ENCODE data around the gene RGS10.
"Not testable (repeated sequence)": the region's sequence is repeated elsewhere in the genome, so short reads cannot be mapped to it uniquely, and the experiment has no call there.

RGS10 gene

DNA sequence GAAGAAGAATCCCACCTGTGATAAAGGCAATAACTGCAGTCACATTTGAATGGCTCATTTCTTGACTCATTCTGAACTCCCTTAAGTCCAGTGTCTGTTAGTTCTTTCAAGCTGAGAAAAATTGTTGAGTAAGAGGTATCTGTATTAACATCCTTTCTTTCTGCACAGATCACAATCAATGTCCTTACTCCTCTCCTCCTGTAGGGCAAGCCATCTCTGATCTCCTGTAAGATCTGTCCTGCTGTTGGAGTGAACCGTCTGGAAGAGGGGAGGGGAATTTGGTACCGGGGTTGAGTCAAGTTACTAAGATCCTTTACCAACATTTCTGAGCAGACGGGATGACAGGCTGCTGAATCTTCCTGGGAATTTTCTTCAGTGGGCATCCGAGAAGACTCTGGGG lies 19.6 kb upstream of the RGS10 start:
- no peaks in the 10 kb centered on the region for H3F3A ChIP-seq (ENCODE audit: insufficient read depth)
- H3K4me2 ChIP-seq (ENCODE audit: low read depth, low read length, poor library complexity, severe bottlenecking), result no peak overlapping the region
- no peaks in the 10 kb centered on the region for H3K27me3 ChIP-seq (ENCODE audit: low read length)
- H3K27ac ChIP-seq (ENCODE audit: low read depth, low read length), result no peak overlapping the region
- no peaks in the 10 kb centered on the region for H3K79me2 ChIP-seq (ENCODE audit: insufficient read depth, low read length)
- no peak overlapping the region for H3K4me3 ChIP-seq (ENCODE audit: insufficient read depth, low read length, poor library complexity, severe bottlenecking)
- H3K9ac ChIP-seq (ENCODE audit: low read length), result no peak overlapping the region
- H3K36me3 ChIP-seq (ENCODE audit: low read length), result no peaks in the 10 kb centered on the region
- no peaks in the 10 kb centered on the region for H3K9me3 ChIP-seq (ENCODE audit: insufficient read depth, low read length)
- no peak for TF ChIP-seq EZH2phosphoT487 (conservative IDR thresholded peaks at IDR 0.05; ENCODE audit: low read length)
- H3K9me2 ChIP-seq (replicated peaks; ENCODE audit: insufficient read depth, low read length), result no peaks in the 10 kb centered on the region
- H4K20me1 ChIP-seq (ENCODE audit: low read depth, low read length), result no peaks in the 10 kb centered on the region
- H2AFZ ChIP-seq (ENCODE audit: low read depth, low read length, severe bottlenecking), result no peak overlapping the region

DNA sequence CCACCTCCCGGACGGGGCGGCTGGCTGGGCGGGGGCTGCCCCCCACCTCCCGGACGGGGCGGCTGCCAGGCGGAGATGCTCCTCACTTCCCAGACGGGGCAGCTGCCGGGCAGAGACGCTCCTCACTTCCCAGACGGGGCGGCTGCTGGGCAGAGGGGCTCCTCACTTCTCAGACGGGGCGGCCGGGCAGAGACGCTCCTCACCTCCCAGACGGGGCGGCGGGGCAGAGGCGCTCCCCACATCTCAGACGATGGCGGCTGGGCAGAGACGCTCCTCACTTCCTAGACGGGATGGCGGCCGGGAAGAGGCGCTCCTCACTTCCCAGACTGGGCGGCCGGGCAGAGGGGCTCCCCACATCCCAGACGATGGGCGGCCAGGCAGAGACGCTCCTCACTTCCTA lies 17.0 kb upstream of the RGS10 start:
- not testable (repeated sequence) for H3K9me3 ChIP-seq (ENCODE audit: insufficient read depth, low read length); H3K4me2 ChIP-seq (ENCODE audit: low read depth, low read length, poor library complexity, severe bottlenecking); H3F3A ChIP-seq (ENCODE audit: insufficient read depth); H3K79me2 ChIP-seq (ENCODE audit: insufficient read depth, low read length); H3K9ac ChIP-seq (ENCODE audit: low read length); H3K9me2 ChIP-seq (replicated peaks; ENCODE audit: insufficient read depth, low read length); H3K36me3 ChIP-seq (ENCODE audit: low read length); H4K20me1 ChIP-seq (ENCODE audit: low read depth, low read length); H3K27me3 ChIP-seq (ENCODE audit: low read length); H3K4me3 ChIP-seq (ENCODE audit: insufficient read depth, low read length, poor library complexity, severe bottlenecking); H3K27ac ChIP-seq (ENCODE audit: low read depth, low read length); H2AFZ ChIP-seq (ENCODE audit: low read depth, low read length, severe bottlenecking)

DNA sequence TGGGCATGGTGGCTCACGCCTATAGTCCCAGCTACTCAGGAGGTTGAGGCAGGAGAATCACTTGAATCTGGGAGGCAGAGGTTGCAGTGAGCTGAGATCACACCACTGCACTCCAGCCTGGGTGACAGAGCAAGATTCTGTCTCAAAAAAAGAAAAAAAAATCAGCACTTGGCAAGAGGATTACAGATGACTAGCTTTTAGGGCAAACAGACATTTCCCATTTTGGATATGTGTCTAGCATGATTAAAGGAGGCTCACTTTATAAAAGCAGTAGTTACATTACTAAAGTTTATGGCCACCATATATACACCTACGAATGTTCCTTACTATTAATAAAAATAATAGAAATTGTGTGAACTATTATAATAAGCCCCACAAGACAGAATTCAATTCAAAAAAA lies 13.6 kb upstream of the RGS10 start:
- H3K9me3 ChIP-seq (ENCODE audit: insufficient read depth, low read length); H2AFZ ChIP-seq (ENCODE audit: low read depth, low read length, severe bottlenecking); H3K4me3 ChIP-seq (ENCODE audit: insufficient read depth, low read length, poor library complexity, severe bottlenecking); H3K36me3 ChIP-seq (ENCODE audit: low read length); H4K20me1 ChIP-seq (ENCODE audit: low read depth, low read length); H3K79me2 ChIP-seq (ENCODE audit: insufficient read depth, low read length); H3K9ac ChIP-seq (ENCODE audit: low read length); H3F3A ChIP-seq (ENCODE audit: insufficient read depth); H3K27me3 ChIP-seq (ENCODE audit: low read length); H3K27ac ChIP-seq (ENCODE audit: low read depth, low read length); H3K9me2 ChIP-seq (replicated peaks; ENCODE audit: insufficient read depth, low read length); H3K4me2 ChIP-seq (ENCODE audit: low read depth, low read length, poor library complexity, severe bottlenecking): not testable (repeated sequence)

DNA sequence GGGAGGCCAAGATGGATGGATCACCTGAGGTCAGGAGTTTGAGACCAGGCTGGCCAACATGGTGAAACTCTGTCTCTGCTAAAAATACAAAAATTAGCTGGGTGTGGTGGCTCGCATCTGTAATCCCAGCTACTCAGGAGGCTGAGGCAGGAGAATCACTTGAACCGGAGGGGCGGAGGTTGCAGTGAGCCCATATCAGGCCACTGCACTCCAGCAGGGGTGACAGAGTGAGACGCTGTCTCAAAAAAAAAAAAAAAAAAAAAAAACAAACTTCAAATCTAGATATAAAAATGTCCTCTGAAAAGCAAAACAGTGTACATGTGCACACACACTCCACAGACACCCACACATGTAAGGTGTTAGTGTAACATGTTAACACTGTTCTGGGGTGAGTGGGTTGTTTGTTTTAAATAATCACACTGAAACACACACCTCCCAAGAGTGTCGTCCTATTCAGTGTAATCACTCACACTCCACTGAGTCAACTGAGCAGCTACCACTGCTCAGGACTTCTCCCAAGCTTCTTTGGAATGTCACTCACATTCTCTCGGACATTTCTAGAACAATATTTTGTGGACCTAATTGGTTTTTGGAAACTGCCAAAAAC lies 12.8 kb upstream of the RGS10 start:
- no peaks in the 10 kb centered on the region for H3K36me3 ChIP-seq (ENCODE audit: low read length)
- H3K9ac ChIP-seq (ENCODE audit: low read length), result no peak overlapping the region
- no peak overlapping the region for H3K27ac ChIP-seq (ENCODE audit: low read depth, low read length)
- H3K79me2 ChIP-seq (ENCODE audit: insufficient read depth, low read length), result no peaks in the 10 kb centered on the region
- no peak overlapping the region for H2AFZ ChIP-seq (ENCODE audit: low read depth, low read length, severe bottlenecking)
- H3K9me2 ChIP-seq (replicated peaks; ENCODE audit: insufficient read depth, low read length), result no peaks in the 10 kb centered on the region
- no peaks in the 10 kb centered on the region for H4K20me1 ChIP-seq (ENCODE audit: low read depth, low read length)
- TF ChIP-seq, protein P1, sequence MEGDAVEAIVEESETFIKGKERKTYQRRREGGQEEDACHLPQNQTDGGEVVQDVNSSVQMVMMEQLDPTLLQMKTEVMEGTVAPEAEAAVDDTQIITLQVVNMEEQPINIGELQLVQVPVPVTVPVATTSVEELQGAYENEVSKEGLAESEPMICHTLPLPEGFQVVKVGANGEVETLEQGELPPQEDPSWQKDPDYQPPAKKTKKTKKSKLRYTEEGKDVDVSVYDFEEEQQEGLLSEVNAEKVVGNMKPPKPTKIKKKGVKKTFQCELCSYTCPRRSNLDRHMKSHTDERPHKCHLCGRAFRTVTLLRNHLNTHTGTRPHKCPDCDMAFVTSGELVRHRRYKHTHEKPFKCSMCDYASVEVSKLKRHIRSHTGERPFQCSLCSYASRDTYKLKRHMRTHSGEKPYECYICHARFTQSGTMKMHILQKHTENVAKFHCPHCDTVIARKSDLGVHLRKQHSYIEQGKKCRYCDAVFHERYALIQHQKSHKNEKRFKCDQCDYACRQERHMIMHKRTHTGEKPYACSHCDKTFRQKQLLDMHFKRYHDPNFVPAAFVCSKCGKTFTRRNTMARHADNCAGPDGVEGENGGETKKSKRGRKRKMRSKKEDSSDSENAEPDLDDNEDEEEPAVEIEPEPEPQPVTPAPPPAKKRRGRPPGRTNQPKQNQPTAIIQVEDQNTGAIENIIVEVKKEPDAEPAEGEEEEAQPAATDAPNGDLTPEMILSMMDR (IDR thresholded peaks at IDR 0.05; ENCODE audit: insufficient read depth, low read length, poor library complexity, severe bottlenecking), result no peak
- TF ChIP-seq EZH2phosphoT487 (conservative IDR thresholded peaks at IDR 0.05; ENCODE audit: low read length), result no peak
- no peaks in the 10 kb centered on the region for H3K27me3 ChIP-seq (ENCODE audit: low read length)
- no peaks in the 10 kb centered on the region for H3K9me3 ChIP-seq (ENCODE audit: insufficient read depth, low read length)
- H3F3A ChIP-seq (ENCODE audit: insufficient read depth), result no peaks in the 10 kb centered on the region
- no peak overlapping the region for H3K4me3 ChIP-seq (ENCODE audit: insufficient read depth, low read length, poor library complexity, severe bottlenecking)
- no peak overlapping the region for H3K4me2 ChIP-seq (ENCODE audit: low read depth, low read length, poor library complexity, severe bottlenecking)

DNA sequence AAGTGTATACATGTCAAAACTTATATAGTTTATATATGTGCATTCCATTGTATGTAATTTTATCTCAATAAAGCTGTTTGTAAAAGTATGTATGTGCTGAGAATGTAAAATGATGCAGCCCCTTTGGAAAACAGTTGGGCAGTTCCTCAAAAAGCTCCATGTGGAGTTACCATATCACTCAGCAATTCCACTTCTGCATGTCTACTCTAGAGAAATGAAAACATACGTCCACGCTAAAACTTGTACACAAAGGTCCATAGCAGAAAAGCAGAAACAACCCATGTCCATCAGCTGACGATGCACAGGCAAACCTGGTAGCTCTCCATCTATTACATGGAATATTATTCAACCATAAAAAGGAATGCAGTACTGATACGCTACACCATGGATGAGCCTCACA lies 8.3 kb upstream of the RGS10 start:
- no peaks in the 10 kb centered on the region for H3K79me2 ChIP-seq (ENCODE audit: insufficient read depth, low read length)
- TF ChIP-seq, protein P1 (IDR thresholded peaks at IDR 0.05; ENCODE audit: insufficient read depth, low read length, poor library complexity, severe bottlenecking), result no peak
- TF ChIP-seq EZH2phosphoT487 (conservative IDR thresholded peaks at IDR 0.05; ENCODE audit: low read length), result no peak
- H4K20me1 ChIP-seq (ENCODE audit: low read depth, low read length), result no peaks in the 10 kb centered on the region
- no peaks in the 10 kb centered on the region for H3K9me2 ChIP-seq (replicated peaks; ENCODE audit: insufficient read depth, low read length)
- H3K9ac ChIP-seq (ENCODE audit: low read length), result no peak overlapping the region
- H2AFZ ChIP-seq (ENCODE audit: low read depth, low read length, severe bottlenecking), result no peak overlapping the region
- H3K27me3 ChIP-seq (ENCODE audit: low read length), result no peaks in the 10 kb centered on the region
- H3K36me3 ChIP-seq (ENCODE audit: low read length), result no peaks in the 10 kb centered on the region
- no peak overlapping the region for H3K4me2 ChIP-seq (ENCODE audit: low read depth, low read length, poor library complexity, severe bottlenecking)
- no peak overlapping the region for H3K4me3 ChIP-seq (ENCODE audit: insufficient read depth, low read length, poor library complexity, severe bottlenecking)
- H3K9me3 ChIP-seq (ENCODE audit: insufficient read depth, low read length), result no peaks in the 10 kb centered on the region
- no peaks in the 10 kb centered on the region for H3F3A ChIP-seq (ENCODE audit: insufficient read depth)
- no peak overlapping the region for H3K27ac ChIP-seq (ENCODE audit: low read depth, low read length)
